Lower leg skin (tissue), 4 donors: Measurements from ENCODE around the gene PRKCZ. TPM values are rescaled to one million over a fixed set of nuclear protein-coding genes. Genes with fewer than 3 reads are reported as not detected.

Experiments used
- DNase-seq, 2 donors: peaks; one replicate each; pipeline ENCODE4 v3.0.0-alpha.2; 2019; ENCODE audit warnings: low spot score in 2 of 2
- H3K4me3 ChIP-seq: fragments of 200-600 bp; sonication (generic); 2 replicates; pipeline ENCODE4 v1.5.1; 2017; ENCODE audit warnings: mild to moderate bottlenecking, low read depth; ENCODE audit not compliant: poor library complexity, severe bottlenecking
- CTCF ChIP-seq, 3 donors: fragments of 450-650 bp; IDR thresholded peaks; one replicate each; pipeline ENCODE4 v1.5.1; 2016; ENCODE audit warnings: antibody characterized with exemption in 3 of 3, mild to moderate bottlenecking in 3 of 3, moderate library complexity in 2 of 3
- POLR2A ChIP-seq, 2 donors: fragments of 450-650 bp; IDR thresholded peaks; one replicate each; pipeline ENCODE4 v1.6.1; 2016 to 2017; ENCODE audit warnings: antibody characterized with exemption in 2 of 2, mild to moderate bottlenecking in 1 of 2, moderate library complexity in 1 of 2
- WGBS, 2 donors: methylation state at CpG; one replicate each; pipeline ENCODE4 v1.1.5; 2018; 5-methylcytosine and 5-hydroxymethylcytosine counted together
- intact Hi-C: fragments of 100-400 bp; cut with DNase I; formaldehyde crosslinking; loops from one replicate; pipeline ENCODE4 v1.15.0; 2023; ENCODE audit warnings: low total_unique reads
- total RNA-seq, 4 donors: library from RNA; depleted of rRNA; stranded (reverse); fragments of >200 nt; gene quantifications; one replicate each; pipeline ENCODE4 v1.1.0, GENCODE V29; 2016

Gene PRKCZ
- total RNA-seq, 4 donors from 2014 or later, result 25.9 to 32.2 (median 26.8) TPM

DNA sequence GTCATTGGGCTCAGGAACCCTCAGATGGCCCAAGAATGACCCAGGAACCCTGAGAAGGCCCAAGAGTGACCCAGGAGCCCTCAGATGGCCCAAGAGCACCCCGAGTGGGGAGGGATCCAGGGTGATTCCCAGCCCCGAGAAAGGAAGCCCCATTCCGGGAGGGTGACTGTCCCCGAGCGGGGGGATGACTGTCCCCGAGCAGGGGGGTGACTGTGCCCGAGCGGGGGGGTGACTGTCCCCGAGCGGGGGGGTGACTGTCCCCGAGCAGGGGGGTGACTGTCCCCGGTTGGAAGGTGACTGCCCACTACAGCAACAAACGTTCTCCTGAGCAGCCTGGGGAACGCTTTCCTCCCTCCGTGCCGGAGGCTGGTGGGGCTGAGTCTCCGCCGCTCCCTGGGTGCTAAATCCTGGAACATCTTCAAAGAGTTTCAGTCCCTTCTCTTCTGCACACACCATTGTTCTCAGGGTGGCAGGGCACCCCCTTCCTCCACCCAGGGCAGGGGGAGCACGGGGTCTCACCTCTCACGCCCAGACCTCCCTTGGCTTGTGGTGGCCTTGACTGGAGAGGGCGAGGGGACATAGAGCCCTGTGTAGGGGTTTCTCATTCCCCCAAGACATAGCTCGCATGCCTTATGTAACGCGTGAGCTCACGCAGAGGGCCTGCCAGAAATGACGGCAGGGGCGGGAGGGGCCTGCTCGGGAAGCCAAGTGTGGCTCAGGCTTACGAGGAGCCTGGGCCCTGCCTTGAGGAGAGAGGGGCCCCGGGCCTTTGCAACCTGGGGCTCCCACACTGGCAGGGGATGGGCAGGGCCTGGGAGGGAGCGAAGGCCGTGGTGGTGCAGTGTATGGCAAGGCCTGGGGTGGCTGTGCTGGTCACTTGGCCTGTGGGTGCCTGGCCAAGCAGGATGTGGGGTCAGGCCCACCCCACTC lies 163.6 kb downstream of the PRKCZ start:
- peak in 1 of 2 donors; percentile 96 for DNase-seq
- no peak overlapping the region for H3K4me3 ChIP-seq
- WGBS, 2 donors, result 17 to 21% methylated on average over 21 to 24 of the region's 32 CpGs
- intact Hi-C loops, result no loop called here
- TF ChIP-seq POLR2A (IDR thresholded peaks at IDR 0.05) (no peak), CTCF (IDR thresholded peaks at IDR 0.05) (no peak)

DNA sequence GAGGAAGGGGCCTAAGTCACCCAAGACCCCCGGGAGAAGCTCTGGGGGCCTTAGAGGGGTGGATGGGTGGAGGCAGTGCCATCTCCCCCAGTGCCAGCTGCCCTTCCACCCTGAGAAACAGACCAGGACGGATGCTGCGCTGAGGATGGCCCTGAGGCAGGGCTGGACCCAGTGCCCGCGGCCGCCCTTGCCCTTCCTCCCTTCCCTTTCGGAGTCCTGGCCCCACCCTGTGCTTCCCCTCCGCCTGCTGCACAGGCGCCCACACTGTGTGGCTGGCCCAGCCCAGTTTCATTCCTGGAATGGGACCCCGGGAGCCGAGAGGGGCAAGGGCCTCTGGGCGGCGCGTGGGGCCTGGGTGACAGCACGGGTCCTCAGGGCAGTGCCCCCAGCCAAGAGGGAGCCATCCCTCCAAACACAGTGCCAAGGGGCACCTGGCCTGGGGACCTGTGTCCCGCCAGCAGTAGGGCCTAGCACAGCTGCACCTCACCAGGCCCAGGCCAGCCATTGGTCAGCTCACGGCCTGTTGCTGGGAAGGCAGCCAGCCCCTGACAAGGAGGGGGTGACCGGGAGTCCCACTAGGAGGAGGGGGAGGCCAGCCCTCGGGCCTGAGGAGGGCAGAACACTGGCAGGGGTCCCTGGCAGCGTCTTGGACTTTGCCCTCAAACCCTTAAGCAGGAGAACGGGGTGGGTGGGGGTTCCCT lies 164.5 kb downstream of the PRKCZ start:
- DNase-seq, result no peak
- intact Hi-C loops, result no loop called here
- no peak overlapping the region for H3K4me3 ChIP-seq
- TF ChIP-seq CTCF (IDR thresholded peaks at IDR 0.05) (no peak), POLR2A (IDR thresholded peaks at IDR 0.05) (no peak)
- 14 to 32% methylated on average over 9 to 14 of the region's 21 CpGs for WGBS, 2 donors

DNA sequence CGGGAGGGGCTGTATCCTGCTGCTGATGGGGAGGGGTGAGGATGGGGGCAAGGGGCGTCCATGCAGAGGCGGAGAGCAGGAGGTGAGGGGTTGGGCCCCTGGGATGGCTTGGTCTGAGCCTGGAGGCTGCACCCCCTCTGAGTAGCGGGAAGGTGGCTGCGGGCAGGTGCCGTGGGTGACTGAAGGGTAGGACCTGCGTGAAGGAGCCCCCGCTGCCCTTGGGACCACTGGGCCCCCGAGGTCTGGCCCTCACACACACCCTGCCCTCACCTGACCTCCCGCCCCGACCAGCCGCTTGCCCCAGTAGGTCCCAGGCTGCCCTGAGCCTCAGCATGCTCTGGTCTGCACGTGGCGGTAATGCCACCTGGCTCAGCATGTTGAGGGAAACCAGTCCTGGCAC lies 165.1 kb downstream of the PRKCZ start:
- no peak overlapping the region for H3K4me3 ChIP-seq
- DNase-seq, result no peak
- intact Hi-C loops, result no loop called here
- TF ChIP-seq POLR2A (IDR thresholded peaks at IDR 0.05), result no peak
- no peak for TF ChIP-seq CTCF (IDR thresholded peaks at IDR 0.05)
- WGBS, 2 donors, result 90 to 91% methylated on average over 6 to 14 of the region's 14 CpGs

- 89 to 90% methylated on average over 21 to 24 of the region's 25 CpGs for WGBS, 2 donors
- no peak overlapping the region for H3K4me3 ChIP-seq
- no peak for TF ChIP-seq POLR2A (IDR thresholded peaks at IDR 0.05)
- no peak for TF ChIP-seq CTCF (IDR thresholded peaks at IDR 0.05)
- intact Hi-C loops, result no loop called here
- DNase-seq, result no peak
Measured at GRCh38 chr1:2215909-2216766, 165.9 kb downstream of the PRKCZ start.

DNA sequence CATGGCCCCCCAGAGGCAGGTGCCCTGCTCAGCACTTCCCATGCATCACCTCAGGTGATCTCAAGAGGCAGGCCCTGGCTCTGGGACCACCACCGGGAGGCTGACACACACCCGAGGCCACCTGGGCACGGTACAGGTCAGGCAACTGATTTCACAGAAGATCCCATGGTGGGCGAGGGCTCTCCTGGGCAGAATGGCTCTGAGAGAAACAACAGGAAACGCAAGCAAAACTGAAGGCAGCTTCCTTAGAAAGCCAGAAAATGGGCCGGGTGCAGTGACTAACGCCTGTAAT lies 166.5 kb downstream of the PRKCZ start:
- no peak overlapping the region for H3K4me3 ChIP-seq
- intact Hi-C loops, result no loop called here
- no peak for TF ChIP-seq CTCF (IDR thresholded peaks at IDR 0.05)
- TF ChIP-seq POLR2A (IDR thresholded peaks at IDR 0.05), result no peak
- no peak for DNase-seq
- WGBS, 2 donors, result 78 to 91% methylated on average over 7 of the region's 7 CpGs
